Neural crest cell (in vitro differentiated cells): Measurements from ENCODE around the gene GPC6. TPM values are rescaled to one million over a fixed set of nuclear protein-coding genes. Genes with fewer than 3 reads are reported as not detected.

Source experiments
- DNase-seq: peaks from one replicate; pipeline ENCODE4 v3.0.0; 2021; ENCODE audit warnings: low read depth, mixed read lengths, low spot score
- H3K27ac Mint-ChIP-seq: one replicate; pipeline ENCODE4 v1.8.0; 2021; ENCODE audit warnings: mild to moderate bottlenecking, mixed read lengths; ENCODE audit not compliant: unreplicated experiment
- H3K27me3 Mint-ChIP-seq: 2 replicates; pipeline ENCODE4 v1.8.0; 2021; ENCODE audit warnings: low read depth, mild to moderate bottlenecking, mixed read lengths
- H3K36me3 Mint-ChIP-seq: 2 replicates; pipeline ENCODE4 v1.8.0; 2021; ENCODE audit warnings: low read depth, mild to moderate bottlenecking, mixed read lengths
- H3K4me1 Mint-ChIP-seq: 2 replicates; pipeline ENCODE4 v1.8.0; 2021; ENCODE audit warnings: mixed read lengths
- H3K4me3 Mint-ChIP-seq: one replicate; pipeline ENCODE4 v1.8.0; 2021; ENCODE audit warnings: mild to moderate bottlenecking, mixed read lengths
- H3K9me3 Mint-ChIP-seq: 2 replicates; pipeline ENCODE4 v1.8.0; 2021; ENCODE audit warnings: mixed read lengths
- CTCF ChIP-seq: fragments of 200-600 bp; sonication (generic); conservative IDR thresholded peaks from 2 replicates; pipeline ENCODE4 v1.5.0; 2021; ENCODE audit warnings: antibody characterized with exemption, mild to moderate bottlenecking
- total RNA-seq: library from RNA; stranded (reverse); gene quantifications from 2 replicates; pipeline ENCODE4 v1.2.1, GENCODE V29; 2021

The GPC6 gene
- total RNA-seq, 1 donor from 2014 or later, result 13.4 TPM

DNA sequence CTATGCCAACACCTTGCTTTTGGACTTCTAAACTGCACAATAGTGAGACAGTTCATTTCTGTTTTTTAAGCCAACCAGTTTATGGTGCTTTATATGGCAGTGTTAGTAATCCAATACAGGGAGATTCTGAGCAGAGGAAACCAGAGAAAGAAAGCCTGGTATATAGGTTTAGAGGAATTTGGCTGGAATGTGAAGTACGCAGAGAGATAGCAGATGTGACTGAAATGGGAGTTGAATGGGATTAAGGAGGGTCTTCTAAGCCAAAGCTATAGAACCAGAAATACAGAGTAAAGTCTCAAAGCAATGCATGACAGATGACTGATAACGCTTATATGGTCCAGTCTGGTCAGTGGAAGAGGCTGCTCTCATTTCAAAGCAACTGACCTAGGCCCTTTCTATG lies 453.7 kb downstream of the GPC6 start:
- Mint-ChIP-seq H3K27ac (peak overlapping the region; percentile 5), H3K9me3 (no peaks in the 10 kb centered on the region), H3K36me3 (no peaks in the 10 kb centered on the region), H3K27me3 (no peaks in the 10 kb centered on the region), H3K4me1 (peaks cover 8% of the 10 kb centered on the region), H3K4me3 (no peak overlapping the region)
- TF ChIP-seq CTCF, result no peak
- no peak for DNase-seq

GRCh38 chr13:93685900-93686299 lies 459.3 kb downstream of the GPC6 start:
- DNase-seq, result no peak
- no peaks in the 10 kb centered on the region for H3K27me3 Mint-ChIP-seq
- H3K4me3 Mint-ChIP-seq, result no peak overlapping the region
- H3K27ac Mint-ChIP-seq, result no peak overlapping the region
- no peak for TF ChIP-seq CTCF
- H3K4me1 Mint-ChIP-seq, result no peaks in the 10 kb centered on the region
- H3K36me3 Mint-ChIP-seq, result no peaks in the 10 kb centered on the region
- H3K9me3 Mint-ChIP-seq, result no peaks in the 10 kb centered on the region

GRCh38 chr13:93686399-93686798 lies 459.8 kb downstream of the GPC6 start:
- DNase-seq, result no peak
- no peak overlapping the region for H3K4me3 Mint-ChIP-seq
- H3K36me3 Mint-ChIP-seq, result no peaks in the 10 kb centered on the region
- H3K9me3 Mint-ChIP-seq, result no peaks in the 10 kb centered on the region
- TF ChIP-seq CTCF, result no peak
- no peak overlapping the region for H3K27ac Mint-ChIP-seq
- no peaks in the 10 kb centered on the region for H3K4me1 Mint-ChIP-seq
- no peaks in the 10 kb centered on the region for H3K27me3 Mint-ChIP-seq

DNA sequence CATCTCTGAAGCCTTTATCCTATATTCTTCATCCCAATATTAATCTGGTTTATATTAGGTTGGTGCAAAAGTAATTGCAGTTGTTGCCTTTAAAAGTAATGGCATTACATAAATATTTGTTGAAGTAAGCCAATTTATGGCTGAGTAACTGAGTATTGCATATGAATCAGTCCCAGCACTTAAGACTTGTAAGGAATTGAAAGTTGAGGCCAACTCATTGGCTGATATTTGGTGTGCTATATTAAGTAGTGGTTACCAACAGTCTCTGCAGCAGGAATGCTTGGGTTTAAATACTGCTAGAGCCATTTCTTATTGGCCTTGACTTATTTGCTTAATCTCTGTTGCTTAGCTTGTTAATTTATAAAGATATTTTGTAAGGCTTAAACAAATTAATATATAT lies 460.7 kb downstream of the GPC6 start:
- Mint-ChIP-seq H3K9me3 (no peaks in the 10 kb centered on the region), H3K27me3 (no peaks in the 10 kb centered on the region), H3K27ac (no peak overlapping the region), H3K4me1 (no peaks in the 10 kb centered on the region), H3K4me3 (no peak overlapping the region), H3K36me3 (no peaks in the 10 kb centered on the region)
- DNase-seq, result no peak
- no peak for TF ChIP-seq CTCF

DNA sequence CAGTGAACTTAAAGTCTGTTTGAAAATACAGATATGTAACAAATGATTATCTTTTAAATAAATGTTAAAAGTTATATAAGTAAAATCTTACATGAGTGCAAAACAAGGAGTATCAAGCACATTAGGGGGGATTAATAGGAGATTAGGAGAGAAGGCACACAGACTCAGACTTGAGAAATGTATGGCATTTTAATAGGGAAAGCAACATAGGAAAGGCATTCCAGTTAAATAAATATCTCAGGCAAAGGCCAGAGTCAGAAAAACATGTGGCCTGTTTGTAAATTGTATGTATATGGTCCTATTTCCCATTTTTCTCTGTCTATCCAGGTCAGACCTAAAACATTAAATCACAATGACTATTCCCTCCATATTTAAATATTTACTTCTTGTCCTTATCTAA lies 462.7 kb downstream of the GPC6 start:
- Mint-ChIP-seq H3K9me3 (no peaks in the 10 kb centered on the region), H3K36me3 (no peaks in the 10 kb centered on the region), H3K27ac (no peak overlapping the region), H3K27me3 (no peaks in the 10 kb centered on the region), H3K4me1 (no peaks in the 10 kb centered on the region), H3K4me3 (no peak overlapping the region)
- no peak for TF ChIP-seq CTCF
- no peak for DNase-seq

- Mint-ChIP-seq H3K27me3 (no peaks in the 10 kb centered on the region), H3K9me3 (no peaks in the 10 kb centered on the region), H3K4me3 (no peak overlapping the region), H3K36me3 (no peaks in the 10 kb centered on the region), H3K4me1 (no peaks in the 10 kb centered on the region), H3K27ac (no peak overlapping the region)
- peak; percentile 26 for DNase-seq
- TF ChIP-seq CTCF, result no peak
Observed at GRCh38 chr13:93690139-93690538, 463.5 kb downstream of the GPC6 start.
